ENCODE results near the gene CCDC186.

DNA sequence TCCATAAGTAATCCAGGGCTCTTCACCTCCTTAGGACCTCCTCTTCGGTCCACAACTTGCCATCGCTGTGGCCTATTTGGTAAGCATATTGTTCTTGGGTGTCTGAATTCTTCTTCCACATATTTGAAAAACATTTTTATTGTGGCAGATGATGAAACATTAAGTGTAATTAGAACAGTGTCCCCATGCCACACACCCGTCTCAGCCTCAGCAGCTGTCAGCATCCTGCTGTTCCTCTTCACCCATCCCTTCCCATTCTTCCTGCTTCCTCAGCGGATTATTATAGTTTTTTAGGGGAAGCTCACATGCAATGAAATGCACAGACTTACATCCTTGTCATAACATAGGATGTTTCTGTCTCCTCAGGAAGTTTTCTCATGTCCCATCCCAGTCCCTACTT, 25.2 kb upstream of the CCDC186 start:
- TF ChIP-seq POLR2A (IDR thresholded peaks at IDR 0.05): no peak
- TF ChIP-seq, protein P1, sequence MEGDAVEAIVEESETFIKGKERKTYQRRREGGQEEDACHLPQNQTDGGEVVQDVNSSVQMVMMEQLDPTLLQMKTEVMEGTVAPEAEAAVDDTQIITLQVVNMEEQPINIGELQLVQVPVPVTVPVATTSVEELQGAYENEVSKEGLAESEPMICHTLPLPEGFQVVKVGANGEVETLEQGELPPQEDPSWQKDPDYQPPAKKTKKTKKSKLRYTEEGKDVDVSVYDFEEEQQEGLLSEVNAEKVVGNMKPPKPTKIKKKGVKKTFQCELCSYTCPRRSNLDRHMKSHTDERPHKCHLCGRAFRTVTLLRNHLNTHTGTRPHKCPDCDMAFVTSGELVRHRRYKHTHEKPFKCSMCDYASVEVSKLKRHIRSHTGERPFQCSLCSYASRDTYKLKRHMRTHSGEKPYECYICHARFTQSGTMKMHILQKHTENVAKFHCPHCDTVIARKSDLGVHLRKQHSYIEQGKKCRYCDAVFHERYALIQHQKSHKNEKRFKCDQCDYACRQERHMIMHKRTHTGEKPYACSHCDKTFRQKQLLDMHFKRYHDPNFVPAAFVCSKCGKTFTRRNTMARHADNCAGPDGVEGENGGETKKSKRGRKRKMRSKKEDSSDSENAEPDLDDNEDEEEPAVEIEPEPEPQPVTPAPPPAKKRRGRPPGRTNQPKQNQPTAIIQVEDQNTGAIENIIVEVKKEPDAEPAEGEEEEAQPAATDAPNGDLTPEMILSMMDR (IDR thresholded peaks at IDR 0.05 in 8 of 11, conservative IDR thresholded peaks at IDR 0.05 in 3 of 11): no peak
